Keratinocyte (primary cell): Measurements from ENCODE around the gene ALOX15. TPM values are rescaled to one million over a fixed set of nuclear protein-coding genes. Genes with fewer than 3 reads are reported as not detected.

Source experiments
- DNase-seq: peaks from one replicate; pipeline ENCODE4 v3.0.0-alpha.2; 2011; ENCODE audit warnings: low read depth, missing footprints, low spot score
- FAIRE-seq: peaks from 2 replicates; lab custom pipeline; 2011; peaks lifted over from hg19 to GRCh38; lab: Jason Lieb, UNC
- H2AFZ ChIP-seq: 2 replicates; pipeline ENCODE4 v1.6.0; 2012; ENCODE audit warnings: low read length, control low read depth, inconsistent platforms; ENCODE audit not compliant: control insufficient read depth
- H3K27ac ChIP-seq: 2 replicates; pipeline ENCODE4 v1.5.1; 2011; ENCODE audit warnings: low read length; ENCODE audit not compliant: control insufficient read depth, insufficient read depth
- H3K27me3 ChIP-seq: 3 replicates; pipeline ENCODE4 v1.6.0; 2011; ENCODE audit warnings: low read length; ENCODE audit not compliant: control insufficient read depth, insufficient read depth; ENCODE audit errors: extremely low read depth
- H3K36me3 ChIP-seq, 2 experiments: 2 replicates in 1 of 2; 3 replicates in 1 of 2; pipeline ENCODE4 v1.5.1; 2011; ENCODE audit warnings: low read length in 2 of 2, mild to moderate bottlenecking in 1 of 2; ENCODE audit not compliant: control insufficient read depth in 2 of 2, insufficient read depth in 2 of 2; ENCODE audit errors: extremely low read depth in 1 of 2
- H3K4me1 ChIP-seq: 3 replicates; pipeline ENCODE4 v1.5.1; 2011; ENCODE audit warnings: low read length; ENCODE audit not compliant: control insufficient read depth, insufficient read depth; ENCODE audit errors: extremely low read depth
- H3K4me2 ChIP-seq: 3 replicates; pipeline ENCODE4 v1.6.0; 2011; ENCODE audit warnings: low read depth, low read length; ENCODE audit not compliant: control insufficient read depth, insufficient read depth; ENCODE audit errors: extremely low read depth
- H3K4me3 ChIP-seq, 3 experiments: fragments of 200-600 bp in 1 of 3; sonication (generic) in 1 of 3; 2 replicates in 2 of 3; 3 replicates in 1 of 3; pipeline ENCODE4 v1.5.1; 2011 to 2016; ENCODE audit warnings: low read length in 3 of 3, mild to moderate bottlenecking in 3 of 3, control low read depth in 2 of 3, inconsistent platforms in 1 of 3, low read depth in 1 of 3, mixed read lengths in 1 of 3, mixed run types in 1 of 3, moderate library complexity in 1 of 3; ENCODE audit not compliant: control insufficient read depth in 2 of 3, insufficient read depth in 2 of 3; ENCODE audit errors: extremely low read depth in 1 of 3
- H3K79me2 ChIP-seq: 2 replicates; pipeline ENCODE4 v1.6.0; 2012; ENCODE audit warnings: low read length; ENCODE audit not compliant: control insufficient read depth, insufficient read depth
- H3K9ac ChIP-seq: 3 replicates; pipeline ENCODE4 v1.6.0; 2011; ENCODE audit warnings: low read length; ENCODE audit not compliant: control insufficient read depth, insufficient read depth; ENCODE audit errors: extremely low read depth
- H3K9me1 ChIP-seq: 3 replicates; pipeline ENCODE4 v1.6.0; 2011; ENCODE audit warnings: low read length; ENCODE audit not compliant: control insufficient read depth, insufficient read depth; ENCODE audit errors: extremely low read depth
- H3K9me3 ChIP-seq: 2 replicates; pipeline ENCODE4 v1.5.1; 2012; ENCODE audit warnings: low read depth, low read length; ENCODE audit not compliant: control insufficient read depth
- H4K20me1 ChIP-seq: 3 replicates; pipeline ENCODE4 v1.6.0; 2011; ENCODE audit warnings: low read length; ENCODE audit not compliant: control insufficient read depth, insufficient read depth; ENCODE audit errors: extremely low read depth
- CTCF ChIP-seq, 3 experiments: IDR thresholded peaks in 1 of 3; conservative IDR thresholded peaks in 1 of 3; optimal IDR thresholded peaks in 1 of 3; 2 replicates in 2 of 3; 3 replicates in 1 of 3; pipeline versions ENCODE3 to v1.5.1; 2011; ENCODE audit warnings: low read length in 3 of 3, mild to moderate bottlenecking in 3 of 3, moderate library complexity in 2 of 3, control low read depth in 1 of 3, inconsistent platforms in 1 of 3; ENCODE audit not compliant: insufficient read depth in 2 of 3; ENCODE audit errors: extremely low read depth in 1 of 3
- EZH2 ChIP-seq: IDR thresholded peaks from one replicate; pipeline ENCODE4 v1.6.1; 2012; ENCODE audit warnings: inconsistent platforms, mild to moderate bottlenecking, low read length, moderate library complexity
- dilution Hi-C: fragments of 300-500 bp; cut with MboI; formaldehyde crosslinking; loops from one replicate; pipeline ENCODE4 v1.7.0; 2020; ENCODE audit warnings: low sequenced_read_pairs; ENCODE audit not compliant: extremely low pct_ligation_motif_present
- polyA plus RNA-seq, 5 experiments: library from polyadenylated mRNA; depleted of rRNA in 3 of 5; stranded (reverse) in 3 of 5; stranded (forward) in 1 of 5; unstranded in 1 of 5; fragments of >200 nt; gene quantifications; 1 replicate in 1 of 5; 2 replicates in 3 of 5; 3 replicates in 1 of 5; pipeline versions ENCODE4 v1.2.1 to v1.2.3, GENCODE V29; 2011 to 2012; ENCODE audit warnings: missing spikeins in 2 of 5, low read depth in 1 of 5, low replicate concordance in 1 of 5

ALOX15 gene
- polyA plus RNA-seq, 1 donor (not counting 4 experiments of a cell fraction or from before 2014, with no cell fraction given) = 0.04 TPM

DNA sequence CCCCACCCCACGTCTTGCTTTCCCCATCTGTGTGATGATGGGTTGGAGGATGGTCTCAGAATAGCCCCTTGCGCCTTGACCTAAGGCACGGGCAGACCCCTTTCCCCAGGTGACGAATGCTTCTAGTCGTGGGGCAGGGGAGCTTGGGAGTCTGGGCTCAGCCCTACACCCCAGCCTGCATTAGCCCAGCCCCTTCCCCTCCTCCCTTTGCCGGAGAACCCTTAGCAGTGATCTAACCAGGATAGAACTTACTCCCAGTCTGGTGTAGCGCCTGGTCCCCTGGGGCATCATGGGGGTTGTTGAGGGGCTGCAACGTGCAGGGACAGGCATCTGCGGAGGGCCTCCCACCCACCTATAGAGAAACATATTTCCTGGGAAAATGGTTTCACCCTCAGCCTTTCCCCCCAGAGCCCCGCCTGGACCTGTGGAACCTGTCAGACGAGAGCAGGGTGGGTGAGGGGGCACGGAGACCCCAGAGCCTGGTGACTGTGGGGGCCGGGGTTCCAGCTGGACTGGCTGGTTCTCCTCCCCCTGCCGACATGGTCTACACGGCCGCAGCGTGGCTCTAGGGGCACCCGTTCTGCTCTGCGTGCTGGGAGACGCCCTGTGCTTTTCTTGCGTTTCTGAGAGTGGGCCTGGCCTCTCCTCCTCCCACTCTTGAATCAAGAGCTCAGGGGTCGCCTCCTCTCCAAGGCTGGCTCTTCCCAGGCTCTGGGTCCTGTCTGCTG lies 52.4 kb downstream of the ALOX15 start:
- no peak overlapping the region for H2AFZ ChIP-seq
- H3K27me3 ChIP-seq = peaks cover 68% of the 10 kb centered on the region
- no peak overlapping the region for H3K4me2 ChIP-seq
- TF ChIP-seq EZH2 = no peak
- TF ChIP-seq CTCF (optimal IDR thresholded peaks at IDR 0.05 in 1 of 3, IDR thresholded peaks at IDR 0.05 in 1 of 3, conservative IDR thresholded peaks at IDR 0.05 in 1 of 3; ENCODE audit: extremely low read depth in 1 of 3, insufficient read depth in 2 of 3, low read length in 3 of 3) = no peak
- no peak overlapping the region for H3K27ac ChIP-seq
- H3K9me1 ChIP-seq = no peaks in the 10 kb centered on the region
- no peak overlapping the region for H3K4me3 ChIP-seq
- H4K20me1 ChIP-seq = no peaks in the 10 kb centered on the region
- no peak overlapping the region for H3K9ac ChIP-seq
- no peaks in the 10 kb centered on the region for H3K9me3 ChIP-seq
- DNase-seq = no peak
- dilution Hi-C loops = no loop called here
- H3K79me2 ChIP-seq = no peaks in the 10 kb centered on the region
- no peaks in the 10 kb centered on the region for H3K4me1 ChIP-seq
- no peak for FAIRE-seq
- no peaks in the 10 kb centered on the region for H3K36me3 ChIP-seq

GRCh38 chr17:4588391-4588790 lies 53.1 kb downstream of the ALOX15 start:
- FAIRE-seq = no peak
- Histone ChIP-seq H3K4me2 (no peak overlapping the region), H3K4me1 (no peaks in the 10 kb centered on the region), H4K20me1 (no peaks in the 10 kb centered on the region), H3K36me3 (no peaks in the 10 kb centered on the region), H3K27ac (no peak overlapping the region), H3K4me3 (no peak overlapping the region), H3K9ac (no peak overlapping the region), H3K9me1 (no peaks in the 10 kb centered on the region), H3K9me3 (no peaks in the 10 kb centered on the region), H3K79me2 (no peaks in the 10 kb centered on the region), H3K27me3 (peaks cover 74% of the 10 kb centered on the region), H2AFZ (no peak overlapping the region)
- TF ChIP-seq EZH2 (no peak), CTCF (optimal IDR thresholded peaks at IDR 0.05 in 1 of 3, IDR thresholded peaks at IDR 0.05 in 1 of 3, conservative IDR thresholded peaks at IDR 0.05 in 1 of 3; ENCODE audit: extremely low read depth in 1 of 3, insufficient read depth in 2 of 3, low read length in 3 of 3) (no peak)
- DNase-seq = no peak
- dilution Hi-C loops = no loop called here
